Kidney capillary endothelial cell (primary cell): ENCODE data around the gene UTP20.

Source experiments
- DNase-seq: peaks from one replicate; pipeline ENCODE4 v3.0.0-alpha.2; 2018; ENCODE audit warnings: low spot score

Gene UTP20

GRCh38 chr12:101436136-101436535 is 156.2 kb downstream of the UTP20 start:
- DNase-seq = no peak
